Fibroblast of lung (primary cell): ENCODE results near the gene CLEC4F.

Source experiments
- CTCF ChIP-seq, 2 donors: IDR thresholded peaks in 1 of 2; conservative IDR thresholded peaks in 1 of 2; 1 replicate in 1 of 2; 2 replicates in 1 of 2; pipeline ENCODE4 v1.5.1; 2011 to 2012; ENCODE audit warnings: low read length in 2 of 2, control low read depth in 1 of 2, inconsistent platforms in 1 of 2, low read depth in 1 of 2, mild to moderate bottlenecking in 1 of 2
- EZH2 ChIP-seq: IDR thresholded peaks from 2 replicates; pipeline ENCODE4 v1.5.1; 2012; ENCODE audit warnings: low read length, control low read depth, mild to moderate bottlenecking; ENCODE audit errors: missing control alignments

- TF ChIP-seq CTCF (conservative IDR thresholded peaks at IDR 0.05 in 1 of 2, IDR thresholded peaks at IDR 0.05 in 1 of 2; ENCODE audit: low read depth in 1 of 2, low read length in 2 of 2) (no peak), EZH2 (no peak)
These were observed 14.4 kb downstream of the CLEC4F start for GRCh38 chr2:70806013-70806412.
